ENCODE results near the gene GRHL1.

Gene GRHL1

DNA sequence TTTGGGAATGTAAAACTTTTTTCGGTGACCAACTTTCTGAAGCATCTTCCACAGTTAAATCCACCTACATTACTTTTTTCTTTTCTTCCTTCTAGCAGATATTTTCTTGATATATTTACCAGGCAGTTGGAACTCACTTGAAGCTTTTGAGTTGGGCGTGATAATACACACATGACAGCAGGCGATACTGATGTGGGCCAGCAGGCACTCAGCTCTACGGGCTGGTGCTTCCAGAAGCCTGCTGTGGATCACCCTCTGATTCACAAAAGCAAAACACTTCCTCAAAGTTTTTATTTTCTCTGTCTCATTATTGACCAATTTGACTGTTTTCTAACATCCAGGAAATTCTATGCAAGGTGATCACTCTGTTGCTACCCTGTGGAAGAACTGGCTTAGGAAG lies 22.9 kb downstream of the GRHL1 start:
- FAIRE-seq: no peak

DNA sequence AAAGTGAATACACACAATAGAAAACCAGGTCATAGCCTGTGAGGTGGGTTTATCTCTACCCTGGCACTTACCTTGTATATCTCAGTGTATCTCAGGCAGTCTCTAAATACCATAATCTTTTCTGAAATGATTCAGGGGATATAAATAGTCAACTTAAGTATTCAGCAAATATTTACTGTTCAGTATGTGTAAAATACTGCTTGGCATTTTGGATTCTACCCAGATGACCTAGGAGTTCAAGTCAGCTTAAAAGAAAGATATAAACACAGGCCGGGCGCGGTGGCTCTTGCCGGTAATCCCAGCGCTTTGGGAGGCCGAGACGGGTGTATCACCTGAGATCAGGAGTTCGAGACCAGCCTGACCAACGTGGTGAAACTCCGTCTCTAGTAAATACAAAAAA lies 23.8 kb downstream of the GRHL1 start:
- FAIRE-seq: no peak

DNA sequence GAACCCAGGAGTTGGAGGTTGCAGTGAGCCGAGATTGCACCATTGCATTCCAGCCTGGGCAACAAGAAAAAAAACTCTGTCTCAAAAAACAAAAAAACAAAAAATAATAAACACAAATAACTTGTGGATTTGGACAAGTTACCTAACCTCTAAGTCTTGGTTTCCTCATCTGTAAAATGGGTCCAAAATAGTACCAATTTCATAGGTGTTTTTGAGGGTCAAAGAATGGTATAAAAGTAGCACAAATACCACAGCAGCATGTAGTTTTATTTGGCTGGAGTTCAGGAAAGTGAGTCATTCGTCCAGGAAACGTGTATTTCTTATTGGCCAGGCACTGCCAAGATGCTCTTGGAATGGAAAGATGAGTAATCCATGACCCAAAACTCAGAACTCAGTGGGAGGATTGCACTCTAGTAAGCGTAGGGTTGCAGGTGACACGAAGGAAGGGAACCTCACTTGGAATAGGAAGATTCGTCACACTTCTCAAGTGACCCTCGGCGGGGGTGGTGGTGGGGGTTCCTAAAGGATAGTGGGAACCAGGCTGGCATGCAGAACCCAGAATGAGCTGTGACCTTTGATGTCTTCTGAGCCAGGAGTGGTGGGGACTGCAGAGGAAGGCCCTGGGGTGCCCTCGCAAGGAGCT lies 24.4 kb downstream of the GRHL1 start:
- FAIRE-seq: no peak

DNA sequence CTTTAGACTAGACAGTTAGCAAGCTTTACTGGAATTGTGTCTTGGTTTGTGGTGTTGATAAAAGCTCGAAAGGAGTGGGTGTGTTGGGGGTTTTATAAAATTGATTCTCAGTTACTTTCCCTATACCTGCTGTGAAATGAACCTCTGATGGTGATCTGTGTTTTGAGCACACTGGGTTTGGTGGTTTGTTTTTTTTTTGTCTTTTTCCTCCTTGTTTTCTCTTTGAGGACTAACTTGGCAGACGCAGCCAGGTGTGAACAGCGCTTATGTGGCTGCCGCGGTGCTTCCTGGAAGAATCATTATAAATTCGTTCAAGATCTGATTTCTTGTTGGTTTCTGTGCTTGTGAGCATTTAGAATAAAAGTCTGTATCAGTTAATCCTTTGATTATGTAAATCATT lies 28.5 kb downstream of the GRHL1 start:
- FAIRE-seq: no peak

DNA sequence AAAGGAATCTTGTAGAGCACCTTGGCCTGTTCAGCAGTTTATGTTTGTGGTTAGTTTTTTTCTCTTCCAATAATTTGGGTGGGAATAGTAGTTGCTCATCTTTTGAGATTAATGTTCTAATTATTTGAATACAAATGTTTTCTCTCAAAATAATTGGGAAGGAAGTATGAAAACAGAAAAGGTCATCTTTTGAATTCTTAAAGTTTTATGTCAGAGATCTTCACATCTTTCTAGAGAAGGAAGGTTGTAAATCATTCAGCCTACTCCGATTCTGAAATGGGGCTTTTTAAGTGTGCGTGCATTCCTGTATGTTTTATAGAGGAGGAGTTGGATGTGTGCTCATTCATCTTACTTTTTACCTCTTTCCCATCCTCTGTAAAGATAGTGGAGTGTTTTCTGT lies 29.0 kb downstream of the GRHL1 start:
- FAIRE-seq: no peak

DNA sequence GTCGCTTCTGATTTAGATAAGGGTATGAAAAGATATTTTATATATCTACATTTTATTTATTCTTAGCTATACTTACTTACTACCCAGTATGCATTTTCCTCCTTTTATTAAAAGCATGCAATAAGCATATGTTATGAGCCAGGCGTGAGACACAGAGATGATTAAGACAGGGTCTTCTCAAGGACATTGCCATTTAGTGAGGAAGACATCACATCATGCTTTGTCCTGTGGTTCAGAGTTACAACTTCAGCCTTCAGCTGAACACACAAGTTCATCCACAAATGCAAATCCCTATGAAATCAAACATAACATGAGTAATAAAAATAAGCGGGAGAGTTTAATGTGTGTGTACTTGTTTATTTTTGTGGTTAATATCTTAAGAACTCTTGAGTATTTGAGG lies 30.2 kb downstream of the GRHL1 start:
- no peak for FAIRE-seq

DNA sequence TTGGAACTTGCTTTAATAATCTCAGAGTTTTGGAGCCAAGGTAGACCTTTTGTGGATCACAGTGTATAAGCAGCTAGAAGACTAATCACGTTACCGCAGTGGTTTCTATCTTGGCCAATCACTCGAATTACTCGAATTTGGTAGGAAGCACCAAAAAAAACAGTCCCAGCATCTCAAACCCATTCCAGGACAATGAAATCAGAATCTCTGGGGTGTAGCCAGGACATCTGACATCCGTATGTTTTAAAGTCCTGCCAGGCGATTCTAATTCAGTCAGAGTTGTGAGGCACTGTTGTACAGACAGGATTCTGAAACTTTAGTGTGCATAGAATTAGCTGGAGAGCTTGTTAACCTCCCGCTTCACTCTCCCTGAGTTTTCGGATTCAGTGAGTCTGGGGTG lies 30.8 kb downstream of the GRHL1 start:
- FAIRE-seq: no peak

DNA sequence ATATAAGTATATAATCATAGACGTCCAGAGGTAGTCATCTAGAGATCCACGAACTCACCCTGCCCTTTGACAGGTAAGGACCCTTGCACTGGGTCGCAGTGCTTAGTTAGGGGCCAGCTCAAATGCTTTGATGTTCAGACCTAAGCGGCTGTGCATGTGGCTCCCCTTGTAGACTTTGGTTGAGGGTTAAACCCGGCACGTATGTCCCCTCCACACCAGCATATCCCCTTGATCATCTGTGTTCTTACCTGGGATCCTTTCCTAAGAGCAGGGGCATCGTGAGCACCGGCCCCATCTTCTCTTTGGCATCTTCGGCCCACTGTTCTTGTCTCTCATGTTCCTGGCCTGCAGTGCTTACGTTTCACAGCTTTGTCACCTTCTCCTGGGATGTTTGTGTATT lies 31.4 kb downstream of the GRHL1 start:
- FAIRE-seq: no peak

DNA sequence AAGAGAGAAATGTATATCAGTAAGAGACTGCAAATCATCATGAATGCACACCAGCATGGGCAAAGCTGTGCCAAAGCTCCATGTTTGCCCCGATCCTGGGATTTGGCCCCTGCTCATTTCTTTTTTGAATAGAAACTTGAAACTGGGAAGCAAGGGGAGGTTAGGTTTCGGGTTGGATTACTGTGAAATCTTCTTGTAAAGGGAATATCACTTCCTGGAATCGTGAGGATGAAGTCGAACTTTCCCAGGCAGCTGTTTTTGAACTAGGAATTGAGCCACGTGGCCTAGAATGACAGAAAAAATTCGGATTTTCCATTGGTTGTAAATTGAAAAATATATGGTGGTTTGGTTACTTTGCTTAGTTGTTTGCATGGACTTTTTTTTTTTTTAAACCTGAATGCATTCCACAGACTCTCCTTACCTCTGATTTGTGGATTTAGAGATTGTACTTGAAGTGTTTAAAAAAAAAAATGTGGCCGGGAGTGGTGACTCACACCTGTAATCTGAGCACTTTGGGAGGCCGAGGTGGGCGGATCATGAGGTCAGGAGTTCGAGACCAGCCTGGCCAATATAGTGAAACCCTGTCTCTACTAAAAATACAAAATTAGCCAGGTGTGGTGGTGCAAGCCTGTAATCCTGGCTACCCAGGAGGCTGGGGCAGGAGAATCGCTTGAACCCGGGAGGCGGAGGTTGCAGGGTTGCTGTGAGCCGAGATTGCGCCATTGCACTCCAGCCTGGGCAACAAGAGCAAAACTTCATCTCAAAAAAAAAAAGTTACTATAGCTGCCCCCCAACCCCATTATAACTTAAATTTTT lies 32.1 kb downstream of the GRHL1 start:
- no peak for FAIRE-seq

DNA sequence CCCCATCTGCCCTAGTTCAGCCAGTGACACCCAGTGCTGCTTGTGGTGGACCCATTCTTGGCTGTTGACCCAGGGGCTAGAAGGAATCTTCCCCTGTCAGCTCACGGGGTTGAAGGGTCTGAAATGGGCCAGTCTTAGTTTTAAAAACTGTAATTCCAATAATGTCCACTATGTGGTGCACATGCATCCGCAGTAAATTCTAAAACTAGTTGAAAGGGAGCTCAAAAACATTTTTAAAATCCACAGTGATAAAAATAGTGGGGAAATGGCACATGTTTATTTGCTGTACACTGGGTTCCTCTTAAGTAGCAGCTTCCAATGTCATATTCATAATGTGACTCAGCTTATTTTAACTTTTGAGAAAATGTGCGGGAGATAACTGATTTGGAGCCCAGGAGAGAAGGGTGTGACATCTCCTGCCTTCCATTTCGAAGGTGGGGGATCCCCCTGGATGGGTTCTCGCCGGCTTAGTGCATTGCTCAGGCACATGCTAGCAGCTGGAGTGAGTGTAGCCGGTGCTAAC lies 32.8 kb downstream of the GRHL1 start:
- peak; percentile 26 for FAIRE-seq

DNA sequence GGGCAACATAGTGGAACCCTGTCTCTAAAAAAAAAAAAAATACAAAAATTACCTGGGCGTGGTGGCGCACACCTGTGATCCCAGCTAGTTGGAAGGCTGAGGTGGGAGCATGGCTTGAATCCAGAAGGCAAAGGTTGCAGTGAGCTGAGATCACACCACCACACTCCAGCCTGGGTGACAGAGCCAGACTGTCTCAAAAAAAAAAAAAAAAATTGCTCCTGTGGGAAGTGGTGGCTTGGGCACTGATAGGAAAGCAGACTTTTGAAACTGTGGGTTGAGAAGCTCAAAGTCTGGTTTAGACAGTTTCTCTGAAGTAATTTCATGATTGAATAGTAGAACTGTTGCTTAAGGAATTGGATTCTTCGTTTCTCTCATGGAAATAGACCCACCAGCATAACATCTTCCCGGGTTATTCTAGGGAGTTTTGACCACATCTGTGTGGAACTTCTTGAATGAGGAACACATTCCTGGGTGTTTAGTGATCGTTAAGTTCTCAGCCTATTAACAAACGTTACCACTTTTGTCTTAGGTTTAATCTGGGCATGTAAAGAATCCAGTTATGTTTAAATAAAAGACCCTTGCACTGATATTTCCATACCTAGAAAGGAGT lies 33.5 kb downstream of the GRHL1 start:
- no peak for FAIRE-seq

DNA sequence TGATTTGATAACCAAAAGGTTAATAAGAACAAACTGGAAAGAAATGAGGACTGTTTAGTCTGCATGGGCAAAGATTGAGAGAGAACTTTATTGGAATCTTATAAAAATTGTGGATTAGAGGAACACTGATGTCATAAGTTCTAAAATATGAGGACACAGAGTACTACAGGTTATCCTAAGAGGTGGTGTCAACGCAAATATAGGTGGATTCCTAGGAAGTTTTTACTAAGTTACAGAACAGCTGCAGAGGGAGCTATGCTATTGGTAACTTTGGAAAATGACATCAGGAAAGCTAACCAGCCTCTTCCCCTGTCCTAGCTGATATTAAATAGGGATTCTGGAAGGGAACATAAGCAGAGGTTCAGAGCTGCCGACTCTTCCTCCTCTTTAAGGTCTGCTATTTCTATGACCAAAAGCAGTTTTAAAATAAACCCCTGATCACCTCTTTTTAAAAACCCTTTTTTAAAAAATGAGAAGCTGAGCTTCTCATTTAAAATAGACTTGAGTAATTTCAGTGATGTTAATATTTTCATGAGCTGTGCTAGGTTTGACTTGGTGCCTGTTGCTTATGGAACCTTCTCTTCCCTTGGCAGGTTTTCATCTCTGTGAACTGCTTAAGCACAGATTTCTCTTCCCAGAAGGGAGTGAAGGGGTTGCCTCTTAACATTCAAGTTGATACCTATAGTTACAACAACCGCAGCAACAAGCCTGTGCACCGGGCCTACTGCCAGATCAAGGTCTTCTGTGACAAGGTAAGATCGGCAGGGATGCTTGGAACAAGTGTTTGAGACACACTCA lies 34.2 kb downstream of the GRHL1 start:
- FAIRE-seq: no peak

DNA sequence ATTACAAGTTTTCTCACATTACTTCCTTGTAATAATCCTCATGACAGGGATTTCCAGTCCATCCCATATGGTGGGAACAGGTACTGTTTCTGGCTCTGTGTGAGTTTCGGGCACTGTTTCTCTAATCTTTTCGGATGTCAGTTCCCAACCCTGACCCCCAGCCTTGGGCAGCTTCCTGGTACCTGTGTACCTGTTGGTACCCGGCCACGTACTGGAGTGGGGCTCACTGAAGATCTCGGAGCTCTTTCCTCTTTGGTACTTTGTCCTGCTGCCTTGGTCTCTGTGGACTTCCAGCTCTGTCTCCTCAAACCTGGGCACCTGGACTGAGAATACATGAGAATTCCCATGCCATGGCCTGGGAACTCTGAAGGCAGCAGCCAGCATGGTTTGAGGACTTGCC lies 36.8 kb downstream of the GRHL1 start:
- FAIRE-seq: no peak

DNA sequence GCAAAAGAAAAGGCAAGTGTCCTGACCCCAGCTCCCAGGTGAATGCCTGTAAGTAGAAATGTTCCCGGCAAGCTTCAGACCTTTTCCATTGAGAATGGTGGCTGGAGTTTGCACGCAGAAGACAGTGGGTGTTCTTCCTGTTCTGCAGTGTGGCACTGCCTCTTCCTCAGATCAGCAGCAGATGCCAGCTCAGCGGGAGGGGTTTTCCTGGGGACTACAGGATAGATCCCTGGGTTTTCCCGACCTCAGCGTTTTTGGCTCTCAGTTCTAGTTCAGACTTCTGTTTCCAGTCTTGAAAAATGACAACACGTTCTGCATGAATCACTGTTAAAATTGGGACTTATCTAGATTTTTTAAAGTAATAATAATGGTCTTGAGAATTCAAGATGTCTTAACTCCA lies 39.2 kb downstream of the GRHL1 start:
- FAIRE-seq: no peak

DNA sequence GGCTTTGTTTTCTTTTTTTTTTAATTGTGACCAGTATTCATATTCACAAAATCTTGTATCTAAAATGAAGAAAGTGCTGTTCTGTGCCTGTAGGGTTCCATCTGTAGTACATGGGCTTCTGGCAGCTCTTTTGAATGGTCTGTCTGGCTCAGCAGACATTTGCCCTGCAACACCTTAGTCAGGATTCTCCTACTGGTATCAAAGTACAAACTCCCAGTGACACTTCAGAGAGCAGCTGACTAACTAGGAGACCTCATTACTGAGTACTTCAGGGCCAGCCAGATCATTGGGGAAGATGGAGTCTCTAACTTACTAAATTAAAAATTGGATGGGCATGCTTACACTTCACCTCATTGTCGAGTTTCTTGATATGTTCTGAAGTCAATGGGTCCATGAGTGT lies 39.7 kb downstream of the GRHL1 start:
- FAIRE-seq: no peak

DNA sequence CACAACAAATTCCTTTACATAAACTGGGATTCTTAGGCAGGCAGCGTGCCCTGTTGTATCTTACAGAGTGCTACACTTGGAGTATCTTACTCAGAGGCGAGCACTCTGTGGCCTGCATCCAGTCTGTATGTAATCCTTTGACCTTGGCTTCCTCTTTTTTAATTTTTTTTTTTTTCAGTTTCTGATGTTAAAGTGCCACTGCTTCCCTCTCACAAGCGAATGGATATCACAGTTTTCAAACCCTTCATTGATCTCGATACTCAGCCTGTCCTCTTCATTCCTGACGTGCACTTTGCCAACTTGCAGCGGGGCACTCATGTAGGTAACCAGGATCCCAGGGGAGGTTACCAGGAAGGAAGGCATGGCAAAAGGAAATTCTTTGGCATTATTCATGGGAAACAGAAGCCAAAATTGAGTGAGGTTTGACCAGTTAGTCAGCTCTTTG lies 40.4 kb downstream of the GRHL1 start:
- FAIRE-seq: no peak

DNA sequence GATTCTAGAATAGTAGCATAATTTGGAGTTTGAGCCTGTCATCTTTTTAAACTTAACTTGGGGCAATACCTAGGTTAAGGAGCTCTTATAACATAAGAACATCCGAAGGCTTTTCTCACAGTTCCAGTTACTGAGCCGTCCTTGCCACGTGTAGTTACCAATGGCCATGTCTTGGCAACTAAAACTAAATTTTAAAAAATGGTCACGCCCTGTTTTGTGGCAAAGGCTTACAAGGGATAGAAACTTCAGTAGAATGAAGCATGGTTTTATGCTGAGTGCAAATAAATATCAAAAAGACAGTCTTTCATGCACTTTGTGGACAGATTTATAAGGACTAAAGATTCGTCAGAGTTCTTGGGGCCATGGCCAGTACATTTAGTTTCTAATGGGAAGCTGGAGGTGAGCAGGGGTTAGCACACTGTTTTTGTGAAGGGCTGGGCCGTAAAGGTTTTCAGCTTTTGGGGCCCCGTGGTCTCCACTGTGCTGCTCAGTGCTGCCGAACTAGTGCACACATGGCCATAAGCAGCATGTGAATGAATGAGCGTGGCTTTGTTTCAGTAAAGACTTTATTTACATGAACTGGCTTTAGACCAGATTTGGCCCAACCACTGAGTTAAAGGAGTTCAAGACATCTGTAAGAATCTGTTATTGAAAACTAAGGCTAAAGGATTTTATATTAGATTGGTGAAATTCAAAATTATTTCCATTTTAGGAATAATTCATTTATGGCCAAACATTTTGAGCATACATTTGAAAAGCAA lies 41.1 kb downstream of the GRHL1 start:
- no peak for FAIRE-seq

DNA sequence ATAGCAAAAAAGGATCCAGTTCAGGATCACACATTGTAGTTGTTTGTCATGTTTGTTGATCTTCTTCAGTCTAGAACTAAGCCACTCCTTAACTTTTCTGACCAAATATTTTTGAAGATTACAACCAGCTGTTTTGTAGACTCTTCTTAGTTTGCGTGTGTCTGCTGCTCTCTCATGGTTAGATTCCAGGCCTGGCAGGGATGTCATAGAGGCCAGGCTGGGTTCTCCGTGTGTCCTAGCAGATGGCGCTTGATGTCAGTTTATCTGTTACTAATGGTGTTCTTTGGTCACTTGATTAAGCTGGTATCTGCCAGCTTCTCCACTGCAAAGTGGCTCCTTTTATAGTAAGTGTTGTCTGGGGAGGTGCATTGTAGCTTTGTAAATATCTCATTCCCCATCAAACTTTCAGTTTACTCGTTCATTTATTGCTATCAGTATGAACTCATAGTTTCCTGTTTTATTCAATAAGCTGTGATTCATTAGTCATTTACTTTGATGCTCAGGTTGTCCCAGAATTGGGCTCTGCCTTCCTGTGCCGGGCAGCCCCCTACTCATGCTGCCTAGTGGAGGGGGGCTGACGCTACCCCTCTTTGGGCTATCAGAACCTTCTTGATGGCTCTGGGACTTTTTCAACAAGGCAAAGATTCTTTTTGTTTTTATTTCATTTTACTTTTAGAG lies 42.1 kb downstream of the GRHL1 start:
- no peak for FAIRE-seq

DNA sequence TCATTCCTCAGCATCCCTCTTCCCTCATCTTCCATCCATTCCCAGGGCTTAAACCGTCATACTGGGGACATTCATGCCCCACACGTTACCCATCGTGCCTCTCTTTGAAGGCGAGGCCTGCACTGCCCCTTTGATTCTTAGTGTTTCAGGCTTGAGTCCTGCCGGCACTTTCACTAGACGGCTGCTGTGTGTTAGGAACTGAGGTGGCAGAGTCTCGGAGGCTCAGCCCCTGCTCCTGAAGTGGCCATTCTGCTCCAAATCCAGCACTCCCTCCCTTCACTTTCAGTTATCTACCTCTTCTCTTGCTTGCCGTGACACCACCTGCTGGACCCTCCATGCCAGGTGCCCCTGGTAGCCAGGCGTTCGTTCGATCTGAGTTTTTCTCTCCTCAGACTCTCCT lies 43.0 kb downstream of the GRHL1 start:
- no peak for FAIRE-seq

DNA sequence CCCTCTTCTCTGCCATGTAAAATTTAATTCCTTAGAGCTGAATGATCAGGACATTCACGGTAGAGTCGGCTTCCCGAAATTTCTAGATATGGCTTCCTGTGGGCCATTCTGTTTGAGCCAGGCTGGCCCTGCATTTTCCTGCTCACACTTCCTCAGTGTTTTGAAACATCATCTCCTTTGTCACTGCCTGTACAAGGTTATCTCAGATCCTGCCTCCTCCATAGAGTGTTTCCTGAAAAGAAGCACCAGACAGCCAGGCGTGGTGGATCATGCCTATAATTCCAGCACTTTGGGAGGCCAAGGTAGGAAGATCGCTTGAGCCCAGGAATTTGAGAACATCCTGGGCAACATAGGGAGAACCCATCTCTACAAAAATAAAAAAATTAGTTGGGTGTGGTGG lies 43.6 kb downstream of the GRHL1 start:
- no peak for FAIRE-seq

DNA sequence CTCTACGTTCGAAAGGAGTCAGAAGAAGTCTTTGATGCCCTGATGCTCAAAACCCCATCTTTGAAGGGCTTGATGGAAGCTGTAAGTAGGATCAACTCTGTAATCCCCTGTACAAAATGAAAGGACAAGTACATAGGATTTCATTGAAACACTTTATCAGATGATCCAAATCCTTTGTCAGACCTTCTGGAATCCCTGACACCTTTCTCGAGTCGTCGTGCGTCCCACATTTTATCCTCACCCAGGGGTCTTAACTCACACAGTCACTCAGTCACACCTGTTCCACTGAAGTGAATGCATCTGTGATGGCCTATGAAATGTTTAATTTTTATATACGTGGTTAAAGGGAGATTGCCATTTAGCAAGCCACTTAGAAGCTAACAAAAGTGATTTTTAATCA lies 44.8 kb downstream of the GRHL1 start:
- no peak for FAIRE-seq

DNA sequence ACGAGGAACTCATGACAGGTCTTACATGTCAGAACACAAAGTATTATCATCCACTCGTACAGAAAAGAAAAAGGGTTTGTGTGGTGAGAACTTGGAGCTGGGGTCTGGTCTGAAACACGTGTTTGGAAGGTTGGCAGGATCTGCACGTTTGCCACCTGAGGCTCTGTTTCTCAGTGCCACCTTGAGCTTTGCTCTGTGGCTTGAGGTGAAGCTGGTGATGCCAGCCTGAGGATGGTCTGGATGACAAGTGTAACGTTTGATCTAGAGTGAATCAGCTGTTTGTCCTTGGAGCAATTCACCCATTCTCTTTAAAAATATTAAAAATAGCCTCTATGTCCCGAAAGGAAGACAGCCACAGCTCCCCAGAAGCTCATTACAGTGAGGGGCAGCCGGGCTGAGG lies 46.4 kb downstream of the GRHL1 start:
- FAIRE-seq: no peak
